GM23338 (cell line): ENCODE measurements around the gene RNF145. TPM values are rescaled to one million over a fixed set of nuclear protein-coding genes. Genes with fewer than 3 reads are reported as not detected.

Experiments used
- CREB1 ChIP-seq: fragments of 250-450 bp; sonication (Bioruptor Pico); IDR thresholded peaks from 2 replicates; pipeline ENCODE4 v1.5.0; 2020; ENCODE audit warnings: low read depth, mild to moderate bottlenecking, moderate library complexity
- CTCF ChIP-seq, 2 experiments: fragments of 200-600 bp in 1 of 2; sonication (generic) in 1 of 2; conservative IDR thresholded peaks; 2 replicates each; pipeline versions ENCODE4 v1.5.1 to v1.6.1; 2016 to 2017; ENCODE audit warnings: antibody characterized with exemption in 2 of 2, low read depth in 2 of 2, mild to moderate bottlenecking in 2 of 2, moderate library complexity in 1 of 2
- ETS1 ChIP-seq: IDR thresholded peaks from 2 replicates; pipeline ENCODE4 v1.6.1; 2016; ENCODE audit warnings: antibody characterized with exemption
- JUNB ChIP-seq: IDR thresholded peaks from one replicate; pipeline ENCODE4 v1.6.1; 2016; ENCODE audit warnings: antibody characterized with exemption; ENCODE audit not compliant: unreplicated experiment
- NANOG ChIP-seq: IDR thresholded peaks from 2 replicates; pipeline ENCODE4 v1.6.1; 2016; ENCODE audit warnings: antibody characterized with exemption, borderline replicate concordance
- POLR2AphosphoS5 ChIP-seq: IDR thresholded peaks from 2 replicates; pipeline ENCODE4 v1.6.1; 2016; ENCODE audit warnings: antibody characterized with exemption, low read depth
- STAT1 ChIP-seq: IDR thresholded peaks from one replicate; pipeline ENCODE4 v1.6.1; 2016; ENCODE audit warnings: antibody characterized with exemption; ENCODE audit not compliant: unreplicated experiment
- ZNF331 ChIP-seq: fragments of 250-450 bp; sonication (Bioruptor Pico); IDR thresholded peaks from 2 replicates; pipeline ENCODE4 v1.5.0; 2020; ENCODE audit warnings: low read depth, mild to moderate bottlenecking, moderate library complexity
- polyA plus RNA-seq: library from polyadenylated mRNA; unstranded; fragments of >200 nt; fragmentation: Nextera tagmentation; extraction: Ambion mirVana; gene quantifications from 2 replicates; pipeline ENCODE4 v1.2.1, GENCODE V29; 2016
- total RNA-seq: library from RNA; depleted of rRNA; stranded (reverse); fragments of >200 nt; shearing (Covaris generic); gene quantifications from 2 replicates; pipeline ENCODE4 v1.2.3, GENCODE V29; 2014
- TF ChIP-seq, protein P1 (sequence below): fragments of 250-450 bp; sonication (Bioruptor Pico); IDR thresholded peaks from 2 replicates; pipeline ENCODE4 v1.5.0; 2020; ENCODE audit warnings: mild to moderate bottlenecking, moderate library complexity

Gene RNF145
- total and polyA plus RNA-seq, 2 experiments from 2014 or later: 15.6 to 43.5 TPM

- TF ChIP-seq, protein P1, sequence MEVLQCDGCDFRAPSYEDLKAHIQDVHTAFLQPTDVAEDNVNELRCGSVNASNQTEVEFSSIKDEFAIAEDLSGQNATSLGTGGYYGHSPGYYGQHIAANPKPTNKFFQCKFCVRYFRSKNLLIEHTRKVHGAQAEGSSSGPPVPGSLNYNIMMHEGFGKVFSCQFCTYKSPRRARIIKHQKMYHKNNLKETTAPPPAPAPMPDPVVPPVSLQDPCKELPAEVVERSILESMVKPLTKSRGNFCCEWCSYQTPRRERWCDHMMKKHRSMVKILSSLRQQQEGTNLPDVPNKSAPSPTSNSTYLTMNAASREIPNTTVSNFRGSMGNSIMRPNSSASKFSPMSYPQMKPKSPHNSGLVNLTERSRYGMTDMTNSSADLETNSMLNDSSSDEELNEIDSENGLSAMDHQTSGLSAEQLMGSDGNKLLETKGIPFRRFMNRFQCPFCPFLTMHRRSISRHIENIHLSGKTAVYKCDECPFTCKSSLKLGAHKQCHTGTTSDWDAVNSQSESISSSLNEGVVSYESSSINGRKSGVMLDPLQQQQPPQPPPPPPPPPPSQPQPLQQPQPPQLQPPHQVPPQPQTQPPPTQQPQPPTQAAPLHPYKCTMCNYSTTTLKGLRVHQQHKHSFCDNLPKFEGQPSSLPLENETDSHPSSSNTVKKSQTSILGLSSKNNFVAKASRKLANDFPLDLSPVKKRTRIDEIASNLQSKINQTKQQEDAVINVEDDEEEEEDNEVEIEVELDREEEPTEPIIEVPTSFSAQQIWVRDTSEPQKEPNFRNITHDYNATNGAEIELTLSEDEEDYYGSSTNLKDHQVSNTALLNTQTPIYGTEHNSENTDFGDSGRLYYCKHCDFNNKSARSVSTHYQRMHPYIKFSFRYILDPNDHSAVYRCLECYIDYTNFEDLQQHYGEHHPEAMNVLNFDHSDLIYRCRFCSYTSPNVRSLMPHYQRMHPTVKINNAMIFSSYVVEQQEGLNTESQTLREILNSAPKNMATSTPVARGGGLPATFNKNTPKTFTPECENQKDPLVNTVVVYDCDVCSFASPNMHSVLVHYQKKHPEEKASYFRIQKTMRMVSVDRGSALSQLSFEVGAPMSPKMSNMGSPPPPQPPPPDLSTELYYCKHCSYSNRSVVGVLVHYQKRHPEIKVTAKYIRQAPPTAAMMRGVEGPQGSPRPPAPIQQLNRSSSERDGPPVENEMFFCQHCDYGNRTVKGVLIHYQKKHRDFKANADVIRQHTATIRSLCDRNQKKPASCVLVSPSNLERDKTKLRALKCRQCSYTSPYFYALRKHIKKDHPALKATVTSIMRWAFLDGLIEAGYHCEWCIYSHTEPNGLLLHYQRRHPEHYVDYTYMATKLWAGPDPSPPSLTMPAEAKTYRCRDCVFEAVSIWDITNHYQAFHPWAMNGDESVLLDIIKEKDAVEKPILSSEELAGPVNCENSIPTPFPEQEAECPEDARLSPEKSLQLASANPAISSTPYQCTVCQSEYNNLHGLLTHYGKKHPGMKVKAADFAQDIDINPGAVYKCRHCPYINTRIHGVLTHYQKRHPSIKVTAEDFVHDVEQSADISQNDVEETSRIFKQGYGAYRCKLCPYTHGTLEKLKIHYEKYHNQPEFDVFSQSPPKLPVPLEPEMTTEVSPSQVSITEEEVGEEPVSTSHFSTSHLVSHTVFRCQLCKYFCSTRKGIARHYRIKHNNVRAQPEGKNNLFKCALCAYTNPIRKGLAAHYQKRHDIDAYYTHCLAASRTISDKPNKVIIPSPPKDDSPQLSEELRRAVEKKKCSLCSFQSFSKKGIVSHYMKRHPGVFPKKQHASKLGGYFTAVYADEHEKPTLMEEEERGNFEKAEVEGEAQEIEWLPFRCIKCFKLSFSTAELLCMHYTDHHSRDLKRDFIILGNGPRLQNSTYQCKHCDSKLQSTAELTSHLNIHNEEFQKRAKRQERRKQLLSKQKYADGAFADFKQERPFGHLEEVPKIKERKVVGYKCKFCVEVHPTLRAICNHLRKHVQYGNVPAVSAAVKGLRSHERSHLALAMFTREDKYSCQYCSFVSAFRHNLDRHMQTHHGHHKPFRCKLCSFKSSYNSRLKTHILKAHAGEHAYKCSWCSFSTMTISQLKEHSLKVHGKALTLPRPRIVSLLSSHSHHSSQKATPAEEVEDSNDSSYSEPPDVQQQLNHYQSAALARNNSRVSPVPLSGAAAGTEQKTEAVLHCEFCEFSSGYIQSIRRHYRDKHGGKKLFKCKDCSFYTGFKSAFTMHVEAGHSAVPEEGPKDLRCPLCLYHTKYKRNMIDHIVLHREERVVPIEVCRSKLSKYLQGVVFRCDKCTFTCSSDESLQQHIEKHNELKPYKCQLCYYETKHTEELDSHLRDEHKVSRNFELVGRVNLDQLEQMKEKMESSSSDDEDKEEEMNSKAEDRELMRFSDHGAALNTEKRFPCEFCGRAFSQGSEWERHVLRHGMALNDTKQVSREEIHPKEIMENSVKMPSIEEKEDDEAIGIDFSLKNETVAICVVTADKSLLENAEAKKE (CRISPR knock-in tag): no peak
- TF ChIP-seq POLR2AphosphoS5 (no peak), STAT1 (no peak), NANOG (no peak), CTCF (conservative IDR thresholded peaks at IDR 0.05; ENCODE audit: low read depth in 2 of 2) (no peak), ZNF331 (CRISPR knock-in tag) (no peak), JUNB (no peak), CREB1 (no peak), ETS1 (no peak)
Observed at GRCh38 chr5:159241946-159242552, 32.7 kb upstream of the RNF145 start (continued).
